ENCODE results near the gene SGMS1. TPM values are rescaled to one million over a fixed set of nuclear protein-coding genes. Genes with fewer than 3 reads are reported as not detected.

Gene SGMS1
- total and polyA plus RNA-seq, 2 donors from 2014 or later, result 13.6 to 100 TPM

- H3K4me3 ChIP-seq (ENCODE audit: low read length in 3 of 3), result no peak overlapping the region
- intact Hi-C loops (cut with DNase I), result no loop called here
- H3K4me1 ChIP-seq (ENCODE audit: control insufficient read depth in 2 of 3, insufficient read depth in 2 of 3, low read depth in 1 of 3, low read length in 3 of 3), result peaks cover 0 to 29% (median 19%) of the 10 kb centered on the region in 3 donors
- H3K9ac ChIP-seq (ENCODE audit: low read length in 3 of 3), result no peak overlapping the region
- H3K9me3 ChIP-seq (ENCODE audit: control insufficient read depth in 2 of 3, insufficient read depth in 1 of 3, low read length in 3 of 3), result no peaks in the 10 kb centered on the region
- no peak overlapping the region for H3K27ac ChIP-seq (ENCODE audit: low read depth in 2 of 2, low read length in 2 of 2)
- H3K27me3 ChIP-seq (ENCODE audit: control insufficient read depth, insufficient read depth, low read length), result no peaks in the 10 kb centered on the region
- DNase-seq, result no peak
- H3K36me3 ChIP-seq (ENCODE audit: control insufficient read depth in 2 of 3, insufficient read depth in 3 of 3, low read length in 3 of 3), result no peaks in the 10 kb centered on the region
- TF ChIP-seq CTCF (IDR thresholded peaks at IDR 0.05; ENCODE audit: borderline replicate concordance, extremely low read depth, insufficient read depth), result no peak
- FAIRE-seq, result no peak
These were observed 47.4 kb downstream of the SGMS1 start for GRCh38 chr10:50576245-50576815.

- Histone ChIP-seq H3K27me3 (ENCODE audit: control insufficient read depth, insufficient read depth, low read length) (no peaks in the 10 kb centered on the region), H3K4me1 (ENCODE audit: control insufficient read depth in 2 of 3, insufficient read depth in 2 of 3, low read depth in 1 of 3, low read length in 3 of 3) (peaks cover 0 to 23% (median 16%) of the 10 kb centered on the region in 3 donors), H3K9me3 (ENCODE audit: control insufficient read depth in 2 of 3, insufficient read depth in 1 of 3, low read length in 3 of 3) (no peaks in the 10 kb centered on the region), H3K4me3 (ENCODE audit: low read length in 3 of 3) (no peak overlapping the region), H3K36me3 (ENCODE audit: control insufficient read depth in 2 of 3, insufficient read depth in 3 of 3, low read length in 3 of 3) (no peaks in the 10 kb centered on the region), H3K27ac (ENCODE audit: low read depth in 2 of 2, low read length in 2 of 2) (no peak overlapping the region), H3K9ac (ENCODE audit: low read length in 3 of 3) (no peak overlapping the region)
- intact Hi-C loops (cut with DNase I), result no loop called here
- DNase-seq (no peak), FAIRE-seq (no peak)
- TF ChIP-seq CTCF (IDR thresholded peaks at IDR 0.05; ENCODE audit: borderline replicate concordance, extremely low read depth, insufficient read depth), result no peak
These were observed 48.1 kb downstream of the SGMS1 start for GRCh38 chr10:50575477-50576244.

GRCh38 chr10:50574931-50575330 lies 48.8 kb downstream of the SGMS1 start:
- Histone ChIP-seq H3K27me3 (ENCODE audit: control insufficient read depth, insufficient read depth, low read length) (no peaks in the 10 kb centered on the region), H3K9ac (ENCODE audit: low read length in 3 of 3) (no peak overlapping the region), H3K36me3 (ENCODE audit: control insufficient read depth in 2 of 3, insufficient read depth in 3 of 3, low read length in 3 of 3) (no peaks in the 10 kb centered on the region), H3K9me3 (ENCODE audit: control insufficient read depth in 2 of 3, insufficient read depth in 1 of 3, low read length in 3 of 3) (no peaks in the 10 kb centered on the region), H3K4me3 (ENCODE audit: low read length in 3 of 3) (no peak overlapping the region), H3K4me1 (ENCODE audit: control insufficient read depth in 2 of 3, insufficient read depth in 2 of 3, low read depth in 1 of 3, low read length in 3 of 3) (peaks cover 0 to 21% (median 16%) of the 10 kb centered on the region in 3 donors), H3K27ac (ENCODE audit: low read depth in 2 of 2, low read length in 2 of 2) (no peak overlapping the region)
- FAIRE-seq (no peak), DNase-seq (no peak)
- no peak for TF ChIP-seq CTCF (IDR thresholded peaks at IDR 0.05; ENCODE audit: borderline replicate concordance, extremely low read depth, insufficient read depth)
- intact Hi-C loops (cut with DNase I), result no loop called here
